WI38 (cell line): ENCODE data around the gene MKNK2.

Source experiments
- H3K4me3 ChIP-seq: 2 replicates; pipeline ENCODE4 v1.5.1; 2011; ENCODE audit warnings: low read depth, mild to moderate bottlenecking, control low read depth, low read length
- CTCF ChIP-seq: IDR thresholded peaks from 2 replicates; pipeline ENCODE4 v1.5.1; 2012; ENCODE audit warnings: low read depth, mild to moderate bottlenecking, control low read depth, low read length

The MKNK2 gene

DNA sequence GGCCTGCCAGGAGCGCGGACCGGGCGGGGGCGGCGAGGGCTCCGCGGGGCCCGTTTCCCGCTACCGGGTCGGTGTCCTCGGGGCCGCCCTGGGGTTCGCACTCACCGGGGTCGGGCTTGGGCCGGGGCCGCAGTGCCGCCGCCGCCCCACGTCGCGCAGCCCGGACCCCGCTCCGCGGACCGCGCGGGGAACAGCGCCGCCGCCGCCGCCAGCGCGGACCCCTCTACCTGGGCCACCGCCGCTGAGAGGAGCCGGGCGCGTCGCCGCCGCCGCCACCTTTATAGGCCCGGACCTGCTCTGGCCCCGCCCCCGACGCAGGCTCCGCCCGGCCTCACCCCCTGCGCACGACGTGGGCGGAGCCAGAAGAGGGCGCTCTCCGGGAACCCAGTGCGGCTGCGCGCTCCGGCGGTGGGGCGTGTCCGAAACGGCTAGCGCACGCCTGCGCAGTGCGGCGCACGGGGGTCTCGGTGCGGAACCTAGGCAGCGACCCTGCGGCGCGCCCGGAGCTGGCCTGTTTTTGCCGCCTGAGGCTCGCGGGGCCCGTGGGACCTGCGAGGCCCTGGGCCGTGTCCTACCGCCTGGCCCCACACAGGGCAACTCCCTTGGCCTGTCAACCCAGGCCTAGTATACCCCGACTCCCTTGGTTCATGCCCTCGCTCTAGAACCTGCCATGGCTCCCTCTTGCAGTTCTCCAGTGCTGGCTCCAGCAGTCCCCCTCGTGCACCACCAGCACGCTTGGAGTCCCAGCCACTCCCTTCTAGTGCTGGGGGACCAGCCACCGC lies at the start of gene MKNK2:
Gene MKNK2 (minus strand): TSS at position 254 of the 782 bp plus-strand sequence. CDS start 393 bp downstream, outside the sequence.
- TF ChIP-seq CTCF = 0 out of 2 replicates have a peak, but pooled peaks have one; percentile 10
- H3K4me3 ChIP-seq = peak within 1 kb of the TSS; percentile 84

- H3K4me3 ChIP-seq = no peak overlapping the region
- no peak for TF ChIP-seq CTCF
Measured at GRCh38 chr19:2100719-2101061, 49.6 kb upstream of the MKNK2 start.

- TF ChIP-seq CTCF = no peak
- no peak overlapping the region for H3K4me3 ChIP-seq
Measured at GRCh38 chr19:2099937-2100718, 49.1 kb upstream of the MKNK2 start.

- no peak overlapping the region for H3K4me3 ChIP-seq
- TF ChIP-seq CTCF = no peak
Measured at GRCh38 chr19:2099054-2099501, 48.0 kb upstream of the MKNK2 start.

- TF ChIP-seq CTCF = no peak
- H3K4me3 ChIP-seq = no peak overlapping the region
Measured at GRCh38 chr19:2097886-2098327, 46.9 kb upstream of the MKNK2 start.

- H3K4me3 ChIP-seq = peak overlapping the region; percentile 55
- TF ChIP-seq CTCF = no peak
Measured at GRCh38 chr19:2097203-2097885, 46.3 kb upstream of the MKNK2 start.
